Measurements from ENCODE around the gene FOXN1. TPM values are rescaled to one million over a fixed set of nuclear protein-coding genes. Genes with fewer than 3 reads are reported as not detected.

Gene FOXN1
- total RNA-seq, 1 donor from 2014 or later: not detected

- Histone ChIP-seq H4K20me1 (ENCODE audit: low read depth) (no peaks in the 10 kb centered on the region), H3F3A (ENCODE audit: low read depth) (no peaks in the 10 kb centered on the region), H2AFZ (replicated peaks) (no peak overlapping the region), H3K9ac (no peak overlapping the region), H3K4me3 (no peak overlapping the region), H3K27ac (no peak overlapping the region), H3K4me1 (no peaks in the 10 kb centered on the region), H3K27me3 (no peaks in the 10 kb centered on the region), H3K79me2 (ENCODE audit: low read depth) (no peaks in the 10 kb centered on the region), H3K4me2 (no peak overlapping the region), H3K36me3 (no peaks in the 10 kb centered on the region), H3K9me3 (ENCODE audit: low read depth) (no peaks in the 10 kb centered on the region)
- Mint-ChIP-seq H3K27me3 (ENCODE audit: insufficient read depth, low read depth) (peaks cover 5% of the 10 kb centered on the region), H3K36me3 (no peaks in the 10 kb centered on the region), H3K27ac (no peak overlapping the region), H3K9me3 (no peaks in the 10 kb centered on the region), H3K4me1 (peaks cover 4% of the 10 kb centered on the region), H3K4me3 (peak overlapping the region; percentile 46)
- no peak for TF ChIP-seq EZH2phosphoT487 (IDR thresholded peaks at IDR 0.05)
- TF ChIP-seq CTCF (IDR thresholded peaks at IDR 0.05): no peak
- DNase-seq (ENCODE audit: low spot score): no peak
Measured at GRCh38 chr17:28537219-28537610, 31.1 kb downstream of the FOXN1 start.

DNA sequence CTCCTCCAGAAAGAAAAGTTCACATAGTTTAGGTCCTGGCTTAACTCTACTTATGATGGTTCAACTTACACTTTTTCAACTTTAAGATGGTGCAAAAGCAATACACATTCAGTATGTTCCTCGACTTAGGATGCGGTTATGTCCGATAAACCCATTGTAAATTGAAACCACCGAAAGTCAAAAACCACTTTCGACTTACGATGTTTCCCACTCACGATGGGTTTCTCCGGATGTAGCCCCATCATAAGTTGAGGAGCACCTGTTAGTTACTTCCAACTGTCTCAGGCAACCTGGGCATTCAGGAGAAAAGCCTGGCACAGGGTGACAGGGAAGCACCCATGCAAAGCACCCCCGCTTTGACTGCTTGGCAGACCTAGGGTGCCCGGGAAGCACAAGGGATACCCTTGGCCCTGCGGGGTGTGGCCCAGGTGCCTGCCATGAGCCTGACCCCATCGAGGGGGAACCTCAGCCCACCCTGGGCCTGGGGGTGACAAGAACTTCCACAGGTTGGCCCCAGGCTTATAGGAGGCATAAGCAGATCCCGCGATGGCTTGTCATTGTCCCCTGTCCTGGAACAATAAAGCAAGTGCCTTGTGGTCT is 32.2 kb downstream of the FOXN1 start:
- Histone ChIP-seq H3K9ac (no peak overlapping the region), H4K20me1 (ENCODE audit: low read depth) (no peaks in the 10 kb centered on the region), H2AFZ (replicated peaks) (no peak overlapping the region), H3K4me2 (no peak overlapping the region), H3K27ac (no peak overlapping the region), H3K4me1 (no peaks in the 10 kb centered on the region), H3K36me3 (no peaks in the 10 kb centered on the region), H3F3A (ENCODE audit: low read depth) (no peaks in the 10 kb centered on the region), H3K4me3 (no peak overlapping the region), H3K79me2 (ENCODE audit: low read depth) (no peaks in the 10 kb centered on the region), H3K9me3 (ENCODE audit: low read depth) (no peaks in the 10 kb centered on the region), H3K27me3 (no peaks in the 10 kb centered on the region)
- Mint-ChIP-seq H3K27ac (peak overlapping the region; percentile 75), H3K9me3 (no peaks in the 10 kb centered on the region), H3K27me3 (ENCODE audit: insufficient read depth, low read depth) (peaks cover 3% of the 10 kb centered on the region), H3K36me3 (no peaks in the 10 kb centered on the region), H3K4me1 (peaks cover 3% of the 10 kb centered on the region), H3K4me3 (no peak overlapping the region)
- no peak for DNase-seq (ENCODE audit: low spot score)
- TF ChIP-seq CTCF (IDR thresholded peaks at IDR 0.05): no peak
- TF ChIP-seq EZH2 (IDR thresholded peaks at IDR 0.05): no peak
- TF ChIP-seq EZH2phosphoT487 (IDR thresholded peaks at IDR 0.05): no peak

DNA sequence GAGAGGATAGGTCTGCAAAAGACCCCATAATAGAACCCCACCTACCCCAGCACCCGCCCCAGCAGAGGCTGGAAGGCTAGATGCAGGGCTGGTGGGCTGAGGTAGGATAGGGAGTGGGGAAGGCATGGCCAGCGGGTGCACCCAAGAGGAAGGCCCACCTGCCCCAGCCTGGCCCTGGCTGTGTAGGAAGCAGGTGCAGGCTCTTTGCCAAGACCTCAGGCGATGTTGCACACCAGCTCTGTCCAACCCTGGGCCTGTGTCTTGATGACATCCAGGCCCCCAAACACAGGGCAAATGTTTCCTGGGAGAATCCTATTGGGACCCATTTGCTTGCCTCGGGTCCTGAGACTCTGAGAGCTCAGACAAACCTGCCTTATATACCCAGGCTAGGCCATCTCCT is 34.1 kb downstream of the FOXN1 start:
- Histone ChIP-seq H2AFZ (replicated peaks) (no peak overlapping the region), H3K4me3 (no peak overlapping the region), H3K4me1 (peaks cover 7% of the 10 kb centered on the region), H4K20me1 (ENCODE audit: low read depth) (no peaks in the 10 kb centered on the region), H3K36me3 (no peaks in the 10 kb centered on the region), H3K79me2 (ENCODE audit: low read depth) (no peaks in the 10 kb centered on the region), H3K9me3 (ENCODE audit: low read depth) (no peaks in the 10 kb centered on the region), H3K27me3 (no peaks in the 10 kb centered on the region), H3F3A (ENCODE audit: low read depth) (no peaks in the 10 kb centered on the region), H3K9ac (no peak overlapping the region), H3K27ac (no peak overlapping the region), H3K4me2 (no peak overlapping the region)
- DNase-seq (ENCODE audit: low spot score): no peak
- Mint-ChIP-seq H3K27me3 (ENCODE audit: insufficient read depth, low read depth) (peaks cover 4% of the 10 kb centered on the region), H3K9me3 (no peaks in the 10 kb centered on the region), H3K4me3 (no peak overlapping the region), H3K4me1 (peaks cover 2% of the 10 kb centered on the region), H3K27ac (no peak overlapping the region), H3K36me3 (no peaks in the 10 kb centered on the region)
- TF ChIP-seq EZH2phosphoT487 (IDR thresholded peaks at IDR 0.05) (no peak), CTCF (IDR thresholded peaks at IDR 0.05) (no peak), EZH2 (IDR thresholded peaks at IDR 0.05) (no peak)
